Adrenal gland (tissue), 12 donors: ENCODE results near the gene WWOX. TPM values are rescaled to one million over a fixed set of nuclear protein-coding genes. Genes with fewer than 3 reads are reported as not detected.

ENCODE experiments used
- DNase-seq, 7 donors: peaks; one replicate each; pipeline ENCODE4 v3.0.0-alpha.2; 2019 to 2020
- H3K27ac ChIP-seq, 5 donors: fragments of 200-600 bp; sonication (generic) in 4 of 5; 1 replicate in 3 of 5; 2 replicates in 2 of 5; pipeline versions ENCODE4 v1.5.1 to v1.8.0; 2016 to 2020; ENCODE audit warnings: mild to moderate bottlenecking in 1 of 5
- H3K27me3 ChIP-seq: fragments of 200-600 bp; 2 replicates; pipeline ENCODE4 v1.8.0; 2021
- H3K36me3 ChIP-seq, 2 donors: fragments of 200-600 bp; replicated peaks in 1 of 2; 1 replicate in 1 of 2; 2 replicates in 1 of 2; pipeline versions ENCODE4 v1.5.1 to v1.8.0; 2018 to 2022
- H3K4me1 ChIP-seq, 2 donors: fragments of 200-600 bp; replicated peaks in 1 of 2; 1 replicate in 1 of 2; 2 replicates in 1 of 2; pipeline versions ENCODE4 v1.5.1 to v1.8.0; 2018 to 2021
- H3K4me3 ChIP-seq, 4 donors: fragments of 200-600 bp; sonication (generic) in 3 of 4; one replicate each; pipeline ENCODE4 v1.5.1; 2016 to 2018
- H3K9me3 ChIP-seq, 3 donors: fragments of 200-600 bp; sonication (generic) in 1 of 3; replicated peaks in 1 of 3; 1 replicate in 2 of 3; 2 replicates in 1 of 3; pipeline versions ENCODE4 v1.5.1 to v1.8.0; 2016 to 2021
- POLR2A ChIP-seq, 2 donors: fragments of 450-650 bp; IDR thresholded peaks; one replicate each; pipeline ENCODE4 v1.6.1; 2017; ENCODE audit warnings: antibody characterized with exemption in 2 of 2, mild to moderate bottlenecking in 2 of 2, moderate library complexity in 1 of 2
- WGBS, 4 donors: extraction: QIAGEN DNeasy Blood & Tissue Kit in 2 of 4; methylation state at CpG; one replicate each; pipeline versions ENCODE4 v1.1.5 to v1.1.7; 2013 to 2017; 5-methylcytosine and 5-hydroxymethylcytosine counted together
- intact Hi-C, 2 donors: fragments of 100-400 bp; cut with DNase I; formaldehyde crosslinking; loops; one replicate each; pipeline versions ENCODE4 v1.14.1 to v1.15.0; 2022 to 2023
- polyA plus RNA-seq, 3 donors: library from polyadenylated mRNA; stranded (reverse); fragments of 200-250 nt in 2 of 3; fragments of 350-450 nt in 1 of 3; fragmentation: Illumina TruSeq in 1 of 3; extraction: RNeasy Lipid Tissue Mini Kit (QIAGEN cat#74804) in 1 of 3; gene quantifications; one replicate each; pipeline ENCODE4 v1.2.3, GENCODE V29; 2013 to 2014
- total RNA-seq, 9 donors: library from RNA; depleted of rRNA in 4 of 9; stranded (reverse); fragments of >200 nt in 4 of 9; fragments of 120-200 nt in 1 of 9; fragmentation: NEBNext Ultra II Directional in 1 of 9; extraction: Animal tissue kit (Norgen Biotek cat#: 25700) in 1 of 9; gene quantifications; one replicate each; pipeline versions ENCODE4 v1.1.0 to v1.2.4, GENCODE V29; 2013 to 2023
- TF ChIP-seq, protein P1 (sequence below), 6 experiments: fragments of 450-650 bp in 4 of 6; fragments of 200-600 bp in 2 of 6; sonication (generic) in 1 of 6; IDR thresholded peaks; 1 replicate in 5 of 6; 2 replicates in 1 of 6; pipeline versions ENCODE4 v1.5.1 to v1.8.0; 2016 to 2021; ENCODE audit warnings: antibody characterized with exemption in 6 of 6, mild to moderate bottlenecking in 2 of 6, moderate library complexity in 1 of 6
- donor health status: healthy with polysubstance abuse.
- donor health status: Bipolar disorder and iron deficiency.
- donor health status: DM: yes; HTN: yes; CAD: no.
- donor health status: DM: no; HTN: no; CAD: no.
- donor health status: DM: no; HTN: no; CAD: no.
- donor health status: DM: yes; HTN: yes; CAD: no.

Gene WWOX
- total and polyA plus RNA-seq, 12 donors, result 11.8 to 74.6 (median 20.5) TPM

DNA sequence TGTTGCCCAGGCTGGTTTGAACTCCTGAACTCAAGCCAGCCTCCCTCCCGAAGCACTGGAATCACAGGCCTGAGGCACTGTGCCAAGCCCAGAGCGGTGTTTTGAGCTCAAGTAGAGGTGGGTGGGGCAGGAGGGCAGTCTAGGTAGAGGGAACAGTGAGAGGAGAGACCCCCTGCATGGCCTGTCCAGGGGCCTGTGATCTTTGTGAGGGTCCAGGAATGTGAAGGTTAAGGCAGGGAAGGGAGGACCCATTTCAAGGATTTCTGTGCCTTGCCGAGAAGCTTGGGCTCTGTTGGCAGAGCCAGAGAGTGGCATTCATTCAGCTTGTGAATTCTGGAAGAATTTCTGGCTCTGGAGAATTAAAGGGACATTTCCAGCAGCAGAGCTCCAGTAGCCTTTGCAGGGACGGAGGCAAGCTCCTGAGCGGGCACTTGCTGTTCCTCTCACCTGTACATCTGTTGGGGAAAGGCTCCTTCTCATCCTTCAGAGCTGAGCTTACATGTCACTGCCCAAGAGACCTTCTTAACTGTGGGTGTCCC, 2.7 kb downstream of the WWOX start:
- Histone ChIP-seq H3K4me3 (no peak overlapping the region), H3K36me3 (no peaks in the 10 kb centered on the region), H3K9me3 (no peaks in the 10 kb centered on the region), H3K4me1 (peaks cover 0 to 7% of the 10 kb centered on the region in 2 donors), H3K27ac (no peak overlapping the region), H3K27me3 (no peaks in the 10 kb centered on the region)
- 79 to 96% (median 86%) methylated on average over 3 to 5 of the region's 5 CpGs for WGBS, 4 donors
- intact Hi-C loops, result no loop called here
- no peak for DNase-seq
- TF ChIP-seq, protein P1, sequence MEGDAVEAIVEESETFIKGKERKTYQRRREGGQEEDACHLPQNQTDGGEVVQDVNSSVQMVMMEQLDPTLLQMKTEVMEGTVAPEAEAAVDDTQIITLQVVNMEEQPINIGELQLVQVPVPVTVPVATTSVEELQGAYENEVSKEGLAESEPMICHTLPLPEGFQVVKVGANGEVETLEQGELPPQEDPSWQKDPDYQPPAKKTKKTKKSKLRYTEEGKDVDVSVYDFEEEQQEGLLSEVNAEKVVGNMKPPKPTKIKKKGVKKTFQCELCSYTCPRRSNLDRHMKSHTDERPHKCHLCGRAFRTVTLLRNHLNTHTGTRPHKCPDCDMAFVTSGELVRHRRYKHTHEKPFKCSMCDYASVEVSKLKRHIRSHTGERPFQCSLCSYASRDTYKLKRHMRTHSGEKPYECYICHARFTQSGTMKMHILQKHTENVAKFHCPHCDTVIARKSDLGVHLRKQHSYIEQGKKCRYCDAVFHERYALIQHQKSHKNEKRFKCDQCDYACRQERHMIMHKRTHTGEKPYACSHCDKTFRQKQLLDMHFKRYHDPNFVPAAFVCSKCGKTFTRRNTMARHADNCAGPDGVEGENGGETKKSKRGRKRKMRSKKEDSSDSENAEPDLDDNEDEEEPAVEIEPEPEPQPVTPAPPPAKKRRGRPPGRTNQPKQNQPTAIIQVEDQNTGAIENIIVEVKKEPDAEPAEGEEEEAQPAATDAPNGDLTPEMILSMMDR (IDR thresholded peaks at IDR 0.05), result no peak
- TF ChIP-seq POLR2A (IDR thresholded peaks at IDR 0.05), result no peak

DNA sequence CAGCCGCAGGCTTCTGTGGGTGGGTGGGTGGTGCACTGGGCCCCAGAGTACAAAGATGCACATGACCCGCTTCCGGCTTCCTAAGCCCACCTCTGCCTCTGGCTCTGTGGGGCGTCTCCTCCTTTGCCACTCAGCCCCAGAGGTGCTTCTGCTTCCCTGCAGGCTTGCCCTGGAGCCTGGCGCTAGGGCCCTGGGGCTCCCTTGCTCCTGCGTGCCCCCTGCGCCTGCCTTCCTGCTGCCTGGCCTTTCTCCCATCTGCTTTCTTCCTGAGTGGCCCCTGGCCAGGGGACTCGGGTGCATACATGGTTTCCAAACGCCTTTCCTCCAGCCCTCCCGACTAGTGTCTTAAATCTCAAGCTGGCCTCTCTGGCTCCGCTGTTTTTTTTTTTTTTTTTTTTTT, 3.4 kb downstream of the WWOX start:
- no peaks in the 10 kb centered on the region for H3K36me3 ChIP-seq
- no peak overlapping the region for H3K4me3 ChIP-seq
- no peak for DNase-seq
- H3K9me3 ChIP-seq, result no peaks in the 10 kb centered on the region
- intact Hi-C loops, result no loop called here
- peaks cover 0 to 7% of the 10 kb centered on the region in 2 donors for H3K4me1 ChIP-seq
- H3K27ac ChIP-seq, result no peak overlapping the region
- 74 to 85% (median 78%) methylated on average over 7 to 11 of the region's 11 CpGs for WGBS, 4 donors
- H3K27me3 ChIP-seq, result no peaks in the 10 kb centered on the region
- TF ChIP-seq, protein P1 (IDR thresholded peaks at IDR 0.05), result no peak
- TF ChIP-seq POLR2A (IDR thresholded peaks at IDR 0.05), result no peak

DNA sequence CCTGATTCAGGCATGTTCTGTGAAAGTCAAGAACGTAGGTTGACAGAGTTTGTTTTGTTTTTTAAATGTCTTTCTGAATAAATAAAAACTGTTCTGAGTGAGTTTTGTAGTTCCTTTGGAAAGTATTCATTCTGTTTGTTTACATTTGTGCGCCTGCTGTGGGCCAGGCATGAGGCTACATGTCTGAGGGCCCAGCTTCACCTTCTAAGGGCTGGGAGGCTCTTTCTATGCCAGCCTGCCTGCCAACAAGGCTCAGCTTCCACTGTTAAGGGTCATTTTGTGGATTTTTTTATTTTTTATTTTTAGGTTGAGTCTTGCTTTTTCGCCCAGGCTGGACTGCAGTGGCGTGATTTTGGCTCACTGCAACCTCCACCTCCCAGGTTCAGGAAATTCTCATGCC, 6.1 kb downstream of the WWOX start:
- TF ChIP-seq, protein P1 (IDR thresholded peaks at IDR 0.05), result no peak
- no peak for TF ChIP-seq POLR2A (IDR thresholded peaks at IDR 0.05)
- 85 to 95% (median 93%) methylated on average over 4 of the region's 4 CpGs for WGBS, 4 donors
- no peaks in the 10 kb centered on the region for H3K9me3 ChIP-seq
- no peak overlapping the region for H3K4me3 ChIP-seq
- no peak for DNase-seq
- H3K27ac ChIP-seq, result no peak overlapping the region
- intact Hi-C loops, result no loop called here
- H3K27me3 ChIP-seq, result no peaks in the 10 kb centered on the region
- H3K36me3 ChIP-seq, result no peaks in the 10 kb centered on the region
- peaks cover 0 to under 1% of the 10 kb centered on the region in 2 donors for H3K4me1 ChIP-seq

DNA sequence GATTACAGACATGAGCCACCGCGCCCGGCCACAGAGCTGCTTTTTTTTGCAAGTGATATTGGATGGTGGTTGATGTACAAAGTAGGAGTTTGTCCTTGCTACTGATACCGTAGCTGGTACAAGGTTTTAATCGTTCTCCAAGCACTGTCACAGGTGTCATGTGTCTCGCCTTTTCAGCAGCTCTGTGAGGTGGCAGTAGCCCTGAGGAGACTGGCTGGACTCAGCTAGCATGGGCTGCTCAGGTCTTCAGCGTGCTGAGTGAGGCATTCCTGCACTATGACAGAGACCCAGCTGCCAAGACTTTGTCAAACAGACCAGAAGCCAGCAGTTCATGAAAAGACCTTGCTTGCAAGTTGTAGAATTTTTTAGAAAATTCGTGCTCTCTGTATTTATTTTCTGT, 7.2 kb downstream of the WWOX start:
- intact Hi-C loops, result no loop called here
- Histone ChIP-seq H3K36me3 (no peaks in the 10 kb centered on the region), H3K4me3 (no peak overlapping the region), H3K27ac (no peak overlapping the region), H3K27me3 (no peaks in the 10 kb centered on the region), H3K9me3 (no peaks in the 10 kb centered on the region), H3K4me1 (no peaks in the 10 kb centered on the region)
- no peak for DNase-seq
- 69 to 87% (median 84%) methylated on average over 2 to 8 of the region's 8 CpGs for WGBS, 4 donors
- no peak for TF ChIP-seq POLR2A (IDR thresholded peaks at IDR 0.05)
- TF ChIP-seq, protein P1 (IDR thresholded peaks at IDR 0.05), result no peak
